ENCODE measurements around the gene CELA2B. TPM values are rescaled to one million over a fixed set of nuclear protein-coding genes. Genes with fewer than 3 reads are reported as not detected.

CELA2B gene
- total RNA-seq, 2 experiments from 2014 or later: not detected

- Mint-ChIP-seq H3K4me3 (peak overlapping the region; percentile 89), H3K27ac (peak overlapping the region; percentile 99), H3K27me3 (no peaks in the 10 kb centered on the region), H3K36me3 (no peaks in the 10 kb centered on the region), H3K4me1 (ENCODE audit: low read depth) (peaks cover 48% of the 10 kb centered on the region), H3K9me3 (no peaks in the 10 kb centered on the region)
- intact Hi-C loops (cut with micrococcal nuclease): loop anchor here (1.0 to 10.0 kb wide), 10 partner anchors 53 to 1794 kb away; partner anchors contain the start of genes ARHGEF19, DDI2, PLEKHM2 and SPEN
- POLR2A ChIA-PET: interaction anchor here (1.0 to 1.3 kb wide), 2 partner anchors 11 to 58 kb away, joined by 3 read pairs; partner anchors contain the start of gene AGMAT
- peak; percentile 21 for DNase-seq
- CTCF ChIA-PET: no interaction called here
Measured at GRCh38 chr1:15526021-15526489, 50.2 kb downstream of the CELA2B start.

GRCh38 chr1:15526490-15527339, 50.8 kb downstream of the CELA2B start, which contains the start of gene DNAJC16:
DNAJC16 (plus strand) TSS chr1:15526848; CDS start chr1:15529106, 2,258 bp downstream.
- CTCF ChIA-PET: no interaction called here

GRCh38 chr1:15531003-15531402, 55.1 kb downstream of the CELA2B start:
- POLR2A ChIA-PET: no interaction called here
- intact Hi-C loops (cut with micrococcal nuclease): no loop called here
- no peak for DNase-seq
- Mint-ChIP-seq H3K9me3 (no peaks in the 10 kb centered on the region), H3K36me3 (peaks cover 2% of the 10 kb centered on the region), H3K4me1 (ENCODE audit: low read depth) (peaks cover 34% of the 10 kb centered on the region), H3K27me3 (no peaks in the 10 kb centered on the region), H3K27ac (no peak overlapping the region), H3K4me3 (no peak overlapping the region)
- CTCF ChIA-PET: interaction anchor here (0.8 kb wide), 1 partner anchor 96 kb away, joined by 3 read pairs; no protein-coding TSS in a partner anchor

More at GRCh38 chr1:15526490-15527339, 50.8 kb downstream of the CELA2B start, which contains the start of gene DNAJC16:
- peaks cover 50% of the 10 kb centered on the region for H3K4me1 Mint-ChIP-seq (ENCODE audit: low read depth)
- intact Hi-C loops (cut with micrococcal nuclease): loop anchor here (1.0 to 10.0 kb wide), 10 partner anchors 52 to 1794 kb away; partner anchors contain the start of genes ARHGEF19, DDI2, PLEKHM2 and SPEN
- H3K27me3 Mint-ChIP-seq: no peaks in the 10 kb centered on the region
- no peaks in the 10 kb centered on the region for H3K36me3 Mint-ChIP-seq
- H3K9me3 Mint-ChIP-seq: no peaks in the 10 kb centered on the region
- H3K4me3 Mint-ChIP-seq: peak within 1 kb of the TSS; percentile 89
- peak within 1 kb of the TSS; percentile 99 for H3K27ac Mint-ChIP-seq
- DNase-seq: peak; percentile 99
- POLR2A ChIA-PET: interaction anchor here (0.5 to 1.3 kb wide), 4 partner anchors 12 to 1378 kb away, joined by 3 to 4 read pairs (median 3); partner anchors contain the start of gene AGMAT

GRCh38 chr1:15531682-15532081, 55.8 kb downstream of the CELA2B start:
- DNase-seq: no peak
- peaks cover 30% of the 10 kb centered on the region for H3K4me1 Mint-ChIP-seq (ENCODE audit: low read depth)
- peaks cover 7% of the 10 kb centered on the region for H3K36me3 Mint-ChIP-seq
- no peak overlapping the region for H3K27ac Mint-ChIP-seq
- no peaks in the 10 kb centered on the region for H3K27me3 Mint-ChIP-seq
- CTCF ChIA-PET: no interaction called here
- POLR2A ChIA-PET: interaction anchor here (0.9 kb wide), 1 partner anchor 149 kb away, joined by 3 read pairs; no protein-coding TSS in a partner anchor
- no peak overlapping the region for H3K4me3 Mint-ChIP-seq
- H3K9me3 Mint-ChIP-seq: no peaks in the 10 kb centered on the region
- intact Hi-C loops (cut with micrococcal nuclease): no loop called here

- Mint-ChIP-seq H3K27ac (no peak overlapping the region), H3K27me3 (no peaks in the 10 kb centered on the region), H3K36me3 (peaks cover 28% of the 10 kb centered on the region), H3K4me3 (no peak overlapping the region), H3K9me3 (no peaks in the 10 kb centered on the region), H3K4me1 (ENCODE audit: low read depth) (no peaks in the 10 kb centered on the region)
- no peak for DNase-seq
- intact Hi-C loops (cut with micrococcal nuclease): no loop called here
- CTCF ChIA-PET: no interaction called here
- POLR2A ChIA-PET: interaction anchor here (0.6 kb wide), 1 partner anchor 75 kb away, joined by 5 read pairs; no protein-coding TSS in a partner anchor
Measured at GRCh38 chr1:15538771-15539170, 62.9 kb downstream of the CELA2B start.

- no peak overlapping the region for H3K27ac Mint-ChIP-seq
- H3K27me3 Mint-ChIP-seq: no peaks in the 10 kb centered on the region
- intact Hi-C loops (cut with micrococcal nuclease): no loop called here
- no peaks in the 10 kb centered on the region for H3K9me3 Mint-ChIP-seq
- POLR2A ChIA-PET: no interaction called here
- peaks cover 29% of the 10 kb centered on the region for H3K36me3 Mint-ChIP-seq
- CTCF ChIA-PET: no interaction called here
- no peak for DNase-seq
- no peak overlapping the region for H3K4me3 Mint-ChIP-seq
- no peaks in the 10 kb centered on the region for H3K4me1 Mint-ChIP-seq (ENCODE audit: low read depth)
Measured at GRCh38 chr1:15540186-15540585, 64.3 kb downstream of the CELA2B start.

Other genes starting within 250 kb of the CELA2B start
- not detected for gene FHAD1, start 228.9 kb upstream of the CELA2B start, total RNA-seq
- gene EFHD2, start 66.2 kb upstream of the CELA2B start, total RNA-seq: 10 to 100 TPM; 60.4 to 61.3 TPM
- gene CTRC, start 37.7 kb upstream of the CELA2B start, total RNA-seq: under 1 TPM in 1 of 2 experiments, not detected in 1; 0.31 TPM
- not detected for gene CELA2A, start 19.4 kb upstream of the CELA2B start, total RNA-seq
- 10 to 100 TPM; 10.5 to 11.5 TPM for gene CASP9, start 48.1 kb downstream of the CELA2B start, total RNA-seq
- gene DNAJC16, start 50.7 kb downstream of the CELA2B start, total RNA-seq: 10 to 100 TPM; 10.0 to 10.4 TPM
- 10 to 100 TPM; 13.9 to 15.2 TPM for gene AGMAT, start 108.9 kb downstream of the CELA2B start, total RNA-seq
- 10 to 100 TPM; 26.3 to 28.2 TPM for gene DDI2, start 141.4 kb downstream of the CELA2B start, total RNA-seq
- gene PLEKHM2, start 208.2 kb downstream of the CELA2B start, total RNA-seq: 10 to 100 TPM; 46.5 to 48.1 TPM